PFSK-1 (cell line): ENCODE data around the gene OAF.

Experiments
- FOXP2 ChIP-seq: optimal IDR thresholded peaks from 2 replicates; pipeline ENCODE3; 2011; ENCODE audit warnings: borderline replicate concordance, control low read depth, inconsistent platforms; ENCODE audit not compliant: insufficient read depth; ENCODE audit errors: extremely low read length, extremely low read depth
- POLR2AphosphoS5 ChIP-seq: IDR thresholded peaks from 2 replicates; pipeline ENCODE4 v1.6.1; 2012; ENCODE audit warnings: low read depth, mild to moderate bottlenecking, control low read depth, low read length, moderate library complexity
- SIN3A ChIP-seq: IDR thresholded peaks from 2 replicates; pipeline ENCODE4 v1.6.1; 2012; ENCODE audit warnings: mild to moderate bottlenecking, low read length, moderate library complexity, borderline replicate concordance; ENCODE audit not compliant: insufficient read depth
- TAF1 ChIP-seq: IDR thresholded peaks from 2 replicates; pipeline ENCODE4 v1.6.1; 2012; ENCODE audit warnings: low read length, control low read depth, borderline replicate concordance; ENCODE audit not compliant: insufficient read depth
- TF ChIP-seq, protein P1 (sequence below), 2 experiments: IDR thresholded peaks; 2 replicates each; pipeline versions ENCODE4 v1.6.1 to v1.8.0; 2011 to 2012; ENCODE audit warnings: low read depth in 2 of 2, low read length in 2 of 2, control low read depth in 1 of 2, inconsistent platforms in 1 of 2, mild to moderate bottlenecking in 1 of 2, moderate library complexity in 1 of 2; ENCODE audit not compliant: insufficient read depth in 1 of 2

The OAF gene

GRCh38 chr11:120229451-120230424 lies 18.9 kb downstream of the OAF start:
- TF ChIP-seq, protein P1, sequence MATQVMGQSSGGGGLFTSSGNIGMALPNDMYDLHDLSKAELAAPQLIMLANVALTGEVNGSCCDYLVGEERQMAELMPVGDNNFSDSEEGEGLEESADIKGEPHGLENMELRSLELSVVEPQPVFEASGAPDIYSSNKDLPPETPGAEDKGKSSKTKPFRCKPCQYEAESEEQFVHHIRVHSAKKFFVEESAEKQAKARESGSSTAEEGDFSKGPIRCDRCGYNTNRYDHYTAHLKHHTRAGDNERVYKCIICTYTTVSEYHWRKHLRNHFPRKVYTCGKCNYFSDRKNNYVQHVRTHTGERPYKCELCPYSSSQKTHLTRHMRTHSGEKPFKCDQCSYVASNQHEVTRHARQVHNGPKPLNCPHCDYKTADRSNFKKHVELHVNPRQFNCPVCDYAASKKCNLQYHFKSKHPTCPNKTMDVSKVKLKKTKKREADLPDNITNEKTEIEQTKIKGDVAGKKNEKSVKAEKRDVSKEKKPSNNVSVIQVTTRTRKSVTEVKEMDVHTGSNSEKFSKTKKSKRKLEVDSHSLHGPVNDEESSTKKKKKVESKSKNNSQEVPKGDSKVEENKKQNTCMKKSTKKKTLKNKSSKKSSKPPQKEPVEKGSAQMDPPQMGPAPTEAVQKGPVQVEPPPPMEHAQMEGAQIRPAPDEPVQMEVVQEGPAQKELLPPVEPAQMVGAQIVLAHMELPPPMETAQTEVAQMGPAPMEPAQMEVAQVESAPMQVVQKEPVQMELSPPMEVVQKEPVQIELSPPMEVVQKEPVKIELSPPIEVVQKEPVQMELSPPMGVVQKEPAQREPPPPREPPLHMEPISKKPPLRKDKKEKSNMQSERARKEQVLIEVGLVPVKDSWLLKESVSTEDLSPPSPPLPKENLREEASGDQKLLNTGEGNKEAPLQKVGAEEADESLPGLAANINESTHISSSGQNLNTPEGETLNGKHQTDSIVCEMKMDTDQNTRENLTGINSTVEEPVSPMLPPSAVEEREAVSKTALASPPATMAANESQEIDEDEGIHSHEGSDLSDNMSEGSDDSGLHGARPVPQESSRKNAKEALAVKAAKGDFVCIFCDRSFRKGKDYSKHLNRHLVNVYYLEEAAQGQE (IDR thresholded peaks at IDR 0.05; ENCODE audit: insufficient read depth in 1 of 2, low read depth in 2 of 2, low read length in 2 of 2) = no peak
- TF ChIP-seq POLR2AphosphoS5 (no peak), FOXP2 (no peak), SIN3A (no peak), TAF1 (no peak)

GRCh38 chr11:120230433-120231071 lies 19.7 kb downstream of the OAF start:
- TF ChIP-seq FOXP2 (no peak), POLR2AphosphoS5 (no peak), SIN3A (no peak), TAF1 (no peak)
- TF ChIP-seq, protein P1 (IDR thresholded peaks at IDR 0.05; ENCODE audit: insufficient read depth in 1 of 2, low read depth in 2 of 2, low read length in 2 of 2) = no peak

DNA sequence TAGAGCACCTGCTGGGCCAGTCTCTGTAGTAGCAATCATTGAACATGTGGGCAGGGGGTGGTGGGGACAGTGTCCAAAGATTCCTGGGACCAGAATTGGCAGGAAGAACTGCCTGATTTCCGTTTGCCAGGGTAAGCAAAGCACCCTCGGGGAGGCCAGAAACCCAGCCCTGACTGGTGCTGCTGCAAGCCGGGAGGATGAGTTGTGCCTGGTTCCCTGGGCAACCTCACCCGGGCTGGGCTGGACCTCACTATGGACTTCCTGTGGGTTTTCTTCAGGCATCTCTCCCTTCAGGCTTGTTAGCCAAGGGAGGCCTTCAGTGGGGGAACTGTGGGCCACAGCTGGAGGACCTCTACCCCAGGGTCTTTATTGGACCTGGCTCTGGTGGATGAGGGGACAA lies 21.1 kb downstream of the OAF start:
- no peak for TF ChIP-seq TAF1

- TF ChIP-seq SIN3A (no peak), TAF1 (no peak), FOXP2 (no peak), POLR2AphosphoS5 (no peak)
- TF ChIP-seq, protein P1 (IDR thresholded peaks at IDR 0.05; ENCODE audit: insufficient read depth in 1 of 2, low read depth in 2 of 2, low read length in 2 of 2) = no peak
These were observed 22.5 kb downstream of the OAF start for GRCh38 chr11:120233207-120233803.

GRCh38 chr11:120235024-120235628 lies 24.3 kb downstream of the OAF start:
- TF ChIP-seq, protein P1 (IDR thresholded peaks at IDR 0.05; ENCODE audit: insufficient read depth in 1 of 2, low read depth in 2 of 2, low read length in 2 of 2) = no peak
- TF ChIP-seq TAF1 (no peak), FOXP2 (no peak), SIN3A (no peak), POLR2AphosphoS5 (no peak)
